ENCODE measurements around the gene C8B.

C8B gene

DNA sequence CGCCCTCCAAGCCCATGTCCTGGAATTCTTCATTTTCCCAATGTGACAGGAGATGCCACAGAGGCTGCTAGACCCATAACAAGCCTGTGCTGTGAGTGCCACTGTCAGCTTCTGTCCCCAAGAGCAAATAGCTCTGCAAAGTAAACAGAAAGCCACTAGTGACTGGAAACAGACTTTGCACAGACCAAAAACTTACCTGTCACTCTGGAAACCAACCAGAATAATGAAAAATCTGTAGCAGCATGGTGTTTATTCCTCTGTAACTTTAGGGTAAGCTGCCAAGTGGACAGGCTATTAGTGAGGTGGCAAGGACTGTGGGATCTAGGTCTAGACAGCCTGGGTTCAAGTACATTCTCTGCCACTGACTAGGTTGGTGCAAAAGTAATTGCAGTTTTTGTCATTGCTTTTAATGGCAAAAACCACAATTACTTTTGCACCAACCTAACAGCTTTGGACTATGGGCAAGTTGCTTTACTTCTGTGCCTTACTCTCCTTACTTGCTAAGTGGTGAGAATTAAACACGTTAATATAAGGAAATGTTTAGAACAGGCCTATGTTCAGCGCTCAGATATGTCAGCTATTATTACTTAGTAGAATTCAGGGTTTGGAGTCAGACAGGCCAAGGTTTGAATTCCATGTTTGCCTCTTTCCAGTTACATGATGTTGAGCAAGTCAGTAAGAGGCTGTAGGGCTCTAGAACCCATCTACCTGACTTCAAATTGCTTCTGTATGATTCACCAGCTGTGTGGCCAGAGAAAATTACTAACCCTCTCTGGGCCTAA, at the start of gene C8B:
TSS of gene C8B (minus strand) at position 100 of the 782 bp plus-strand sequence. CDS start at position 33, 67 bp downstream.
- no peak for DNase-seq

DNA sequence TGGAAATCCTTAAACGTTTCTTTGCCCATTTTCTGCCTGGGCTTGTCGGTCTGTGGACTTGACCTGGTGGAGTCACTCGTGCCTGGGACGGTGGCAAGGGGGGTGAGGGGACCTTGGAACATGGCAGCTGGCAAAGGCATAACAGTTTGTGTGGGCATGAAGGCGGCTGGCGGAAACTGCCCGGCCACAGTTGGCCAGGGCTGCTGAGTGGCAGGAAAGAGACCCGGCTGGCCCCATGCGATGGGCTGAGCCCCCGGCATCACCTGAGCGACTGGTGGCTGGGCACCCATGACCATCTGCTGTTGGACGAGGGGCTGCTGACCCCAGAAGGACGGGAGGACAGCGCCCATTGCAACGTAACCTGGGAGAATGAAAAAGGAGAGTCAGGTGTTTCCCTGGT, 49.3 kb upstream of the C8B start:
- no peak for DNase-seq

DNA sequence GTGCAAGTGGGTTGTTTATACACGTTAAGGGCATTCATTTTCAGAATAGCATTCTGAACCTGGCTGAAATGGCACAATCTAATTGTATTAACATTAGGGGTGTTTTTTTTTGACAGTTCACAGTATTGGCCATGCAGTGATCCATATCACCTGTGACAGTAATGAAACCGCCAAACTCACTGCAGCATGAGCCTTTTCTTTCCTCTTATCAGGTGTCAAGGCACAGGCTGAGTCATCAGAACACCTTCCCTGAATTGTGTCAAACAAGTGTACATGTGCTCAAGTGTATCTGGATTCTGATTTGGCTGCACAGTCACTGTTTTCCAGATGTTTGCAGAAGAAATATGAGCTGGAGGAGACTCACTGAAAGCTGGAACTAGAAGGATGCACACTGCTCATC, 47.7 kb upstream of the C8B start:
- DNase-seq: no peak

DNA sequence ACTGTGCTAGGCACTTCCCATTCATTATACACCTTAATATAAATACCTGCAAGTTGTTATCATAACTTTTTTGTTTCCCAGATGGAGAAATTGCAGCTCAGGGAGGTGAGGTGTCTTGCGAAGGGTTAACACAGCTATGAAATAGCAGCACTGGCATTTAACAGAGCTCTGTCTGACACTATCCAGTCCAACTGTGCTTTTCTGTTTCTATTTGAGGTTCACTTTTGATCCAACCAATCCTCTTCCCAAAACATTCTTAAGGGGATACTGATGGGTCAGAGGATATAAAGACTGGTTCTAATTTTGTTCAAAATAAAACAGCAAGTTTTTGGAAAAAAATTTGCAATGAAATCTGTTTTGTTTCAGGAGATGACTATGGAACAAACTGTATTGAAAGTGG, 46.5 kb upstream of the C8B start:
- DNase-seq: no peak

DNA sequence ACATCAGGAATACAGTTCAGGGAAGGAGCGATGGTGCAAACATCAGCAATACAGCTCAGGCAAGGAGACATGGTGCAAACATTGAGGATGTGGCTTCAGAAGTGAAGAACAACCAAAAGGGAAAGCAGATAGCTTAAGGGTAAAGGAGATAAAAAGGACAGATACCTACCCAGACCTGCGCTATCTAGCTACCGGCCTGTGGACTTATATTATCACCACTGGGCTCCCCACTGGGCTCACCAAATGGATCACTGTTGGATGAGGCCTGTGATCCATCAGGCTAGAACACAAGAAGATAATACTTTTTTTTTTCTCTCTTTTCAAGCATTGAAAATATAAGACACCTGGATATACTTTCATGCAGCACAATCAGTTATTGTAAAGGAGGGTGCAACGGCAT, 44.7 kb upstream of the C8B start:
- no peak for DNase-seq

DNA sequence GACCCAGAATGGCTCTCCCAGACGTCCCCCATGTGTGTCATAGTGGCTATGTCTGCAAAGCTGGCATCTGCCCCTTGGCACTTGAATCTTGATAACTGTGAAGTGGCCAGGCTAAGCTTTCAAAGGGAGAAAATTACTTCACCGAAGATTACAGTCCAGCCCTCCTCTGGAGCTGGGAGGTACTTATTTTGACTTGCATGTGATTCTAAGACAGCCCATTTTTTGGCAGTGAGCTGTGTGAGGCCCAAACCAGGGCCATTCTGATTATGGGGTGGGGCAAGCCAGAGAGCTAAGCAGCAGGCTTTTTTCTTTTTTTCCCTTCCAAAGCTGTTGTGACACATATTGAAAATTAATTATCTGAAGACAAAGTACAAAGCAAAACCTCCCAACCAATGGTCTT, 42.1 kb upstream of the C8B start:
- DNase-seq: no peak

DNA sequence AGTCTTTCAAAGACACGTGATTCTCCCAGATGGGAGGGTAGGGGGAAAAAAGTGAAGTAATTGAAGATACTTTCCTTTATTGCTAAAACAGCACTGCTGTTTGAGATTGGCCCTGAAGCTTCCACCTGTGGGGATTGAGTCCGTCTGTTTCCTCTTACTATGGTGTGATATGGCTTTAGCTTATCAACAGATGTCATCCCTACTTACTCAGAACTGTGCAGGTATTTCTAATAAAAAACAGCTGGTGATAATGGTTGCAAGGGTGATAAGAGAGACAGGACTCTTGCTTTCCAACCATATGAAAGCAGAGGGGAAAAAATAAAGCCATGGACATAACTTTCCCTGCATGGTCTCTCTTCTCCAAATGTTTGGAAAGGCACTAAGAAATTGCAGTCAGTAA, 41.7 kb upstream of the C8B start:
- no peak for DNase-seq

DNA sequence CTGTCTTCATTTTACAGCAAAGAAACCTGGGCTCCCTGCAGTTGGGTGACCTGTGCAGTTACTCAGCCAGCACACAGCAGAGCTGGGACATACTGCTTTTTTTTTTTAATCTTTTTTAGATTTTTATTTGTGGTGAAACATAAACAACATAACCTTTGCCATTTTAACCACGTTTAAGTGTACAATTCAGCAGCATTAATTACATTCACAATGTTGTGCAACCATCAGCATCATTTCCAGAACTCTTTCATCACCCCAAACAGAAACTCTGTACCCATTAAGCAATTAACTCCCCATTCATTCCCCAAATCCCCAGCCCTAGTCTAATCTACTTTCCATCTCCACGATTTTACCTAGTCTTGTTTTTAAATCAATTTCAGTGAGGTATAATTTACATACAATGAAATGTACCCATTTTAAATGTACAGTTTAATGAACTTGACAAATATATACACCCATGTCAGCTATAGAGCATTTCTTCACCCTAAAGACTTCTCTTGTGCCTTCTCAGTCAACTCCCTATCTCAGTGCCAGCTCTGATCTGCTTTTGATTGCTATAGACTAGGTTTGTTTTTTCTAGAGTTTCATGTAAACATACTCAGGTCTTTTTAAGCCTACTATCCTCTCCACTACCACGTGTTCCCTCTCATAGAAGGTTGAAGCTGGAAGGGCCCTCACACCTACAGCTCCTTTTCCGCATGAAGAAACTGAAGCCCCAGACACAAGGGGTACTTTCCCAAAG, 37.8 kb upstream of the C8B start:
- no peak for DNase-seq

DNA sequence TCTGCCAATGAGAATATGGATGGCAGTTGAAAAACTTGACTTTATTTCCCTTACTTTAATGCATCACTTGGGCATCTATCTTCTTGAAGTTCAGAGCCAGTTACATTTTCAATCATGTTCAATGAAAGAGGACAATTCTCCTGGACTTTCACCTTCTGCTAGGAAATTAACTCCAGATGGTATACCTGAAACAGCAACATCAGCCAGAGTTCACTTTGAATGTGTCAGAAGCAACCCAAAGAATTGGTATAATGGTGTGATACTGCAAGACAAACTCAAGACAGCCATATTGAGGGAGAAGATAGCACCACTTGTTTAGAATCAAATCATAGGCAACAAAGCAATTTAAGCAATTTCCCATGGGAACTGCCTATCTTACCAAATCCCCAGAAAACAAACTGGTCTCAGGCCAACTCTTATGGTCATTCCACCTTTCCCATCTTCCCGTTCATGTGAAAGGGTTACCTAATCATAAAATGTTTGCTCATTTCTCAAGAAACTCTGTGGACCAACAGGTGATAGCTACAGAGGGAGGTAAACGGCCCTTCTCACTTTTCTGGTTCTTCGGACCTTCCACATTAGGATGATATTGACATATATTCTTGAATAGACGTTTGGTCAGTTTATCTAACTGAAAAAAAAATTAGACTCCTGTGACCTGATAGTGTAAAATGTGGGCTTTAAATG, 29.7 kb upstream of the C8B start:
- no peak for DNase-seq

DNA sequence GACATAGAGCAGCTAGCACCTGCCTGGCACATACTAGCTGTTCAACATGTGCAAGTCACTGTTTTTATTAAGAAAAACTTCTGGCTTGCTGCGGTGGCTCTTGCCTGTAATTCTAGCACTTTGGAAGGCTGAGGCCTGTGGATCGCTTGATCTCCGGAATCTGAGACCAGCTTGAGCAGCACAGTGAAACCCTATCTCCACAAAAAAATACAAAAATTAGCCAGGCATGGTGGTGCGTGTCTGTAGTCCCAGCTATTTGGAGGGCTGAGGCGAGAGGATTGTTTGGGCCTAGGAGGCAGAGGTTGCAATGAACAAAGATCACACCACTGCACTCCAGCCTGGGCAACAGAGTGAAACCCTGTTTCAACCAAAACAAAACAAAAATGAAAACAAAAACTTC, 27.7 kb upstream of the C8B start:
- no peak for DNase-seq

DNA sequence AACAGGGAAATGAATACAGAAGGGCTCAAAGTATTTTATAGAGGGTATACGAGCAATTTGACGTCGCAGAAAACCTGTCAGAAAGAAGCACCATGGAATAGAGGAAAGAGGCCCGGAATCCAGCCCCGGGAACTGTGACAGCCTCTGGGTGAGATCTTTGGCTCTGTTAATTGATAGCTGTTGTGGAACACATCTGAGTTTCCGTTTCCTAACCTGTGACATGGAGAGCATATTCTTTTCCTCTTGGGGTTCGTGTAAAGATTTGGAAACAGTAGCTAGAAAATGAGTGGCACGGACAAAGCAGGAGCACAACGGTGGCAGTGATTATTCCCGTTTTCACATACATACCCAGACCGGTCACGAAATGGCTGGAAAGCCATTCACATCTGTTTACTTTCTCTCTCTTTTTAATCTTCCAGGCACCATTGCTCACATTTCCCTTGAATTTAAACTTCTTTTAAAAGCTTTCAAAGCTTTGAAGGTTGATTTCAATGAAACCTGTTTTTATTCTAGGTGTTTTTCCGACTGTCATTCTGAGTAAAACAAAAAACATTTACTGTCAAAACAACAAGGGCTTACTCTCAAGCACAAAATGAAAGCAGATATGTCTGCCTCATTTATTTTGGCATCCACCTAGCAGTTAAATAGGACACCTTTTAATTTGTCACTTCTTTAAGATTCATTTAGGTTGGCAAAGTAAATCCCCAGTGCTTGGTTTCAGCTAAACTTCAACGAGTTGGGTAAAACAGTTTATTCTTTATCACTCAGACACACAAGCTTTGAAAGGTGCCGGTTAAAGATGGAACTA, 26.7 kb upstream of the C8B start:
- DNase-seq: no peak

DNA sequence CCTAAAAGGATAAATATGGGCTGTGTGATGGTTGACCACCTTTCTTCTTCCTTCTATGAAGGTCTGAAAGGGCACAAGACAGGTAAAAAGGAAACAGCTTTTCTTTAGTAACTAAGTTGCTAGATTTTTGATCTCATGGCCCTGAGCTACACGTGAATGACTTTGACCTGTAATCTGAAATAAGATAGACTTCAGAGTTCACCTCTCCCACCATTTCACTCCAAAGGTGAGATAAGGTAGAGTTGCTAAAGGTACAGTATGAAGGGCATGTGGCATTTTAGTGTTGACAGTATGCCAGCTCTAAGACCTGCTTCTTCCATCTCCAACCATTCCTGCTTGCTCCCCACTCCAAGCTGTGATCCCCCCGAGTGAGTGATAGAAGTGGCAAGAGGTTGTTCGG, 25.8 kb upstream of the C8B start:
- DNase-seq: no peak

DNA sequence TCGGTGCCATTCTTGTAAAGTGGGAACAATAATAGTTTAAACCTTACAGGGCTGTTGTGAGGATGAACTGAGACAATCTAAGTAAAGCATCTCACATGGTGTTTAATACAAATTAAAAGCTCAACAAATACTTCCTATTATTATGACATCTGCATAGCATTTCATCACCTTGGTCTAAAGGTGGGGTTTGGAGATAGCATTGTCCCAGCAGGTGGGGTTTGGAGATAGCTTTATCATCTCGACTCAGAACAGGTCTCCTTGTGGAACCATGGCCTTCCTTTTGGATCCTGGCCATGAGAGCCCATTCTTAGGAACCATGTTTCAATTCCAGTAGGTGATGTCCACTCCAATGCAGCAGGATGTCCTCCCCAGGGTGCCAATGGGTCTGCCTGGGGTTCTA, 20.6 kb upstream of the C8B start:
- DNase-seq: no peak

DNA sequence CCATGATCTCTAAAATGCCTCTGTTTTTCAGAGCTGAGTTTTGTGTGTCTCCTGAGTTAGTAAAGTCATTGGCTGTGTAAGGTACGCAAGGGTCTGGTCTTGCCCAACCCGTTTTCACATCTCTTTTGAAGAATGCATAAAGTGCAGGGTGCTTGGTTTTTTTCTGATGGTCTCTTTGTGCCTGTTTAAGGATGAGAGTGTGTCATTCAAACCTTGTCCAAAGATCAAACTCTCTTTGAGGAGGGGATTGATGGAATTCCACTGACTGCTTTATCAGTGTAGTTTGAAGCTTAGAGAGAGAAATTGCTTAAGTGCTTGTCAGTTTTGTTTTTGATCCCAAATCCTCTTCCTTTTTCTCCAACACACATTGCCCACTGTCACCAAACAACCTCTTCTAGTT, 20.0 kb upstream of the C8B start:
- DNase-seq: no peak

DNA sequence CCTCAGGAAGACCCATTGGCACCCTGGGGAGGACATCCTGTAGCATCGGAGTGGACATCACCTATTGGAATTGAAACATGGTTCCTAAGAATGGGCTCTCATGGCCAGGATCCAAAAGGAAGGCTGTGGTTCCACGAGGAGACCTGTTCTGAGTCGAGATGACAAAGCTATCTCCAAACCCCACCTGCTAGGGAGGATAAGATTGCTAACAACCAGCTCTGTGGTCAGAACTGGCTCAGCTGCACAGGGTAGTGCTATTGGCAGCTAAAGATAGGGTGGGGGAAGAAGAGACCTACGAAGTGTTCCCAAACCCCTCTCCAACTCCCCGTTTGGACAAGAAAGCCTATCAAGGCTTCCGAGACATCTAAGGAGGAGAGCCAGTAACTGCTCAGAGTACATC, 17.7 kb upstream of the C8B start:
- no peak for DNase-seq

DNA sequence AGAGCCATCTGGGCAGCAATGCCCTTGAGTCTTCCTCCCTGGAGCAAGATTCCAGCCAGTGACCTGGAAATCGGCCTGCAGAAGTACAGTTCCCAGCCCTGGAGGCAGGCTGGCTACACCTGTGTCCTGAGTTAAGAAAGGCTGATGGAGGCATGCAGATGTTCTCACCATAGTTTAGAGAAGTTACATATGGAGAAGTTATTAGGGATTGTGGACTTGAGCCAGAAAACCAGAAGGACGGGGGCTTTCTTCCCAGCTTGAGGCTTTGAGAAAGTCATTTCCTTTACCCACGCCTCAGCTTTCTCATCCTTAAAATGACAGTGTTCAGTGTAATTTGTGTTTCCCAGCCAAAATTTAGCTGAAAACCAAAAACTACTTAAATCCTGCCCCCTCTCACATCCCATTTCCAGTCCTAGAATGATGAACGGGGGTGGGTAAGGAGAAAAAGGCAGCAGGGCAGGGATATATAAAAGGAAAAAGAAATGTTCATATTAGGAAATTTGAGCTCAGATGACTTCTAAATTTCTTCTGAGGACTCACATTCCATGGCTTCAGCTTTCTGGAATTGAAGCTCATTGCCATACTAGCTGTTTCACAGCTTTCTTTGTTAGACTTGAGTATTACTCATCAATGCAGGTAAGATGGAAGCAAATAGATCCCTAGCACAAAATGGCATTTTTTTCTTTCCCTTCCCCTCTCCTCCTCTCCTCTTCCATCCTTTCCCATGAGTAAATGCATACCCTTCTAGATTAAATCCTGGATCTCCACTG, 14.4 kb upstream of the C8B start:
- DNase-seq: no peak

DNA sequence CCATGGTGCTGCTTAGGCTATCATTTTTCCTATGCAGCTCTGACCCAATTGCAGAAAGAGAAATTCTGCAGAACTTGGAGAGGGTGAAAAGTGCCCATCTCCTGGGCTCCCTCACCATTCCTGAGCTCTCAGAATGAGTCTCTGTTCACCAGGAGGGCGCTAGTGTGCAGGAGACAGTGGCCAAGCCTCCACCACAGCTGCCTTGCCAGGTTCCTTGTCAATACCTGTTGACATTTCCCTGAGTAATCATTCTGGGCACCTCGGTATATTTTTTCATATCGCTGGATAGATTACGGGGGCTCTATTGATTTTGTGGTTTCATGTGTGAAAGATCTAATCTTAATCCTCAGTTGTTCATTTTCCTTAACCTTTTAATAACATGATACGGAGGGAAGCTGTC, 13.0 kb upstream of the C8B start:
- DNase-seq: no peak

DNA sequence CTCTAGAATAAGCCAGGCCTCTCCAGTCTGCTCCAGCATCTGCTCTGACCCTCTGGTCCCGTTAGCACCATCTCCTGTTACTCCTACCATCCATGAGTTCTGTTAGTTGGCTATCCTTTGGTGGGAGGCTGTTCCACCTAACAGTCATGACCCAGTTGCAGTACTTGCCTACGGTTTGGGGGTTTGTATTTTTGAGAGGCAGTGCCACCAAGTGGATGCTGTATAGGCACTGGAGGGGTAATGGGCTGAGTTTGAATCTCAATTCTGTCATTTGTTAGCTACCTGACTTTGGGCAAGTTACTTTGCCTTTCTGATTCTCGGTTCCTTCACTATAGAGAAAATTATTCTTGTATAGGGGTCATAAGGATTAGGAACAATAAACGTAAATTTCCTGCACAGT, 12.1 kb upstream of the C8B start:
- no peak for DNase-seq

DNA sequence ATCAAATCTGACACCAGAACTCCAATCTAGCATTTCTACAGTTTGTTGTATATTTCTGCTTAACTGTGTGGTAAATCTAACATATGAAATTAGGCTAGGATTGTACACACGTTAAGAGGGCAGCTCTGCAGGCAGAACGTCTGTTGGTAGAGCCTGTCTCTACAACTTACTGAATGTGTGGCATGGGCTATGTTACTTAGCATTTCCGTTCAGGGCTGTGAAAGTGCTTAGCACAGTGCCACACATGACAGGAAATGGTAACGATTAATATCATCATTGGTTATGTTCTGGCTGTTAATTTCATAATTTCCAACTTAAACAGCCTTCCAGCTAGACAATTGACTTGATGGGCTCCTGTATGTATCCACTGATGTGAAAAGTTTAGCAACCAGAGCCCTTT, 9.6 kb upstream of the C8B start:
- no peak for DNase-seq

DNA sequence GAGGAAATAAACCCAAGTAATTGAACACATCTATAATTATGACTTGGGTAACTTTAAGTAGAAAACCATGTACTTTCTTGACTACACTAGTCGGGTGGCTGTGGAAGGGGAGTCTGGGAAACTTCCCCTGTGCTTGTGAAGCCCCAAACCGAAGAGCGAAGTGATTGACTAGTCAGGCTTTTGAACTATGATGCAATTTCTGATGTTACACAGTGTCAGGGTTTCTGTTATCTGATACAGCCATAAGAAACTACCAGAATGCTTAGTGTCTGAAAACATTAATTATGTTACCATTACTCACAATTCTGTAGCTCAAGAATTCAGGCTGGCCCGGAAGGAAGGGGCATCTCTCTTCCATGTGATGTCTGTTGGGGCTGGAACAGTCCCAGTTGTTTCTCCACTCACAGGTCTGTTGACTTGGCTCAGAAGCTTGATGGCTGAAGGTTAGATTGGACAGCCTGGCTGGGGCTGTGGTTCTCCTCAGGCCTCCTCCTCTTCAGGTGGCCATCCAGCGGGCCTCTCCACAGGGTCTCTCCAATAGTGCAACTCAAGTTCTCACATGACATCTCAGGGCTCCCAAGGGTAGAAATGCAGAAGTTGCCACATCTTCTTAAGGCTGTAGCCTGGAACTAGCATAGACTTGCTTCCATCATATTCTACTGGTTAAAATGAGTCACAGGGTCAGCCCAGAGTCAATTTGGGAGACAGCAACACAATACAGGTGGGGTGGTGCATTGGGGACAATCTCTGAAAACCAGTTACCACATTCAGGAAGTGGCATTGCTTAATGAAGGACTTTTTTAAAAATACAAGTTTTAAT, 8.3 kb upstream of the C8B start:
- no peak for DNase-seq

DNA sequence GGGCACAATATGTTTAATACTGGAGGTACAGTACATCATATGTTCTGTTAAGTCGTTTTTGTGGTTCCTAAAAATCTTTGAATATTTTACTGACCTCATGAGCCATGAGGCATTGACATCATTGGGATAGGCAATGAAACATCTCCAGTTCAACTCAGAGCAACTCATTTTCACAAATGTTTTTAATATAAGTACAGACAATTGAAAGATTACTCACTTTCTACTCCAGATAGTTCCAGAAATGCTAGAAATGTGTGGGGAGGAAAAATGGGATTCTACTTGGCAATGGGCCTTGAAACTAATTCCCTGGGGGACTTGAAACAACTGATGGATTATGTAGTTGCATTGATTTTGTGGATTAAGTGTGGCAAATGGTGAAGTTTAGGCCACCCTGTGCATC, 7.2 kb upstream of the C8B start:
- DNase-seq: no peak

DNA sequence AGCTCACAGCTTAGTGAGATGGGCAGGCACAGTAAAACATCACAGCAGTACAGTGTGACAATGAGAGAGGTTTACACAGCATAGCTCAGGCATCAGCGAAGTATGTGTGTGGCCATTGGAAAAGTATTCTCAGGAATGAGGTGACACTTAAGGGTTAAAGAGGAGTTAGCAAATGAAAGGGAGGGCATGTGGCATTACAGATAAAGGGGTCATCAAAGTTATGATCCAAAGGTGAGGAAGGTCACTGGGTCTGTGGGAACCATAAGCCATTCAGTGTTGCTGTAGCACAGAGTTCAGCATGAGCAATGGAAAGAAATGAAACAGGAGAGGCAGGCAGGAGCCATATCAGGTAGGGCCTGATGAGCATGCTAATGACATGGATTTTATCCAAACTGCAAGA, 4.5 kb upstream of the C8B start:
- no peak for DNase-seq

All from eye (tissue), 1 donor.